OCI-LY7 (cell line): ENCODE measurements around the gene SERPINI1. TPM values are rescaled to one million over a fixed set of nuclear protein-coding genes. Genes with fewer than 3 reads are reported as not detected.

Source experiments
- BruUV-seq: library from RNA; stranded (reverse); fragments of 400-500 nt; replicated peaks from 2 replicates; lab custom pipeline; 2021; lab: Mats Ljungman, UMichigan
- CTCF ChIA-PET: fragments of 300-600 bp; sonication (Branson Sonifier 250); formaldehyde crosslinking; loops from one replicate; lab custom pipeline; 2022; ENCODE audit warnings: antibody characterized with exemption; ENCODE audit not compliant: unreplicated experiment; lab: Charles Lee
- POLR2A ChIA-PET: fragments of 300-600 bp; sonication (Branson Sonifier 250); formaldehyde crosslinking; loops from one replicate; lab custom pipeline; 2022; ENCODE audit warnings: antibody characterized with exemption; lab: Charles Lee
- DNase-seq: peaks from one replicate; pipeline ENCODE4 v3.0.0-alpha.2; 2015; ENCODE audit warnings: low spot score
- H2AFZ ChIP-seq: fragments of 200-600 bp; sonication (generic), shearing (Covaris generic); 2 replicates; pipeline ENCODE4 v1.6.1; 2014; ENCODE audit warnings: mild to moderate bottlenecking, antibody characterized with exemption, low read length, moderate library complexity
- H3K27ac ChIP-seq: fragments of 200-600 bp; sonication (generic); 2 replicates; pipeline ENCODE4 v1.5.1; 2014; ENCODE audit warnings: mixed run types, low read depth, mild to moderate bottlenecking, moderate library complexity, low read length, inconsistent platforms; ENCODE audit not compliant: poor library complexity, severe bottlenecking
- H3K36me3 ChIP-seq: fragments of 200-600 bp; sonication (generic); 2 replicates; pipeline ENCODE4 v1.6.1; 2014; ENCODE audit warnings: mild to moderate bottlenecking, antibody characterized with exemption, low read length, moderate library complexity, mixed read lengths; ENCODE audit not compliant: insufficient read depth
- H3K4me1 ChIP-seq: fragments of 200-600 bp; sonication (generic); 2 replicates; pipeline ENCODE4 v1.5.1; 2014; ENCODE audit warnings: mild to moderate bottlenecking, low read length; ENCODE audit not compliant: insufficient read depth, poor library complexity, severe bottlenecking
- H3K4me2 ChIP-seq: fragments of 200-600 bp; sonication (generic); 2 replicates; pipeline ENCODE4 v1.6.1; 2014; ENCODE audit warnings: mild to moderate bottlenecking, low read length
- H3K4me3 ChIP-seq: fragments of 200-600 bp; sonication (generic); 2 replicates; pipeline ENCODE4 v1.5.1; 2014; ENCODE audit warnings: mild to moderate bottlenecking, low read depth, low read length; ENCODE audit not compliant: poor library complexity, severe bottlenecking
- H3K79me2 ChIP-seq: fragments of 200-600 bp; sonication (generic); 2 replicates; pipeline ENCODE4 v1.6.1; 2016; ENCODE audit warnings: low read depth, mild to moderate bottlenecking, low read length, moderate library complexity, mixed read lengths; ENCODE audit not compliant: insufficient read depth
- H3K9me2 ChIP-seq: fragments of 200-600 bp; sonication (generic); 2 replicates; pipeline ENCODE4 v1.6.1; 2016; ENCODE audit warnings: mild to moderate bottlenecking, low read length, mixed read lengths; ENCODE audit not compliant: insufficient read depth
- H3K9me3 ChIP-seq: fragments of 200-600 bp; sonication (generic); 2 replicates; pipeline ENCODE4 v1.6.1; 2014; ENCODE audit warnings: mild to moderate bottlenecking, mixed run types, low read length, mixed read lengths
- H4K20me1 ChIP-seq: fragments of 200-600 bp; sonication (generic); 2 replicates; pipeline ENCODE4 v1.6.1; 2014; ENCODE audit warnings: mild to moderate bottlenecking, antibody characterized with exemption, low read length, moderate library complexity, mixed read lengths; ENCODE audit not compliant: insufficient read depth
- CTCF ChIP-seq: fragments of 200-600 bp; sonication (generic); conservative IDR thresholded peaks from 2 replicates; pipeline ENCODE4 v1.5.1; 2014; ENCODE audit warnings: mild to moderate bottlenecking, antibody characterized with exemption, low read length, moderate library complexity, mixed read lengths
- EZH2phosphoT487 ChIP-seq: fragments of 200-600 bp; sonication (generic); IDR thresholded peaks from 2 replicates; pipeline ENCODE4 v1.6.1; 2018; ENCODE audit warnings: low read depth, borderline replicate concordance, mild to moderate bottlenecking, mixed run types, antibody characterized with exemption, low read length, moderate library complexity, mixed read lengths
- intact Hi-C: fragments of 100-400 bp; cut with micrococcal nuclease; formaldehyde crosslinking; loops from one replicate; pipeline ENCODE4 v1.10.0; 2022; ENCODE audit not compliant: unreplicated experiment
- total RNA-seq, 2 experiments: library from RNA; depleted of rRNA in 1 of 2; stranded (reverse); fragments of >200 nt in 1 of 2; shearing (Covaris generic) in 1 of 2; gene quantifications; 2 replicates each; pipeline ENCODE4 v1.2.3, GENCODE V29; 2014 to 2022

Gene SERPINI1
- total RNA-seq, 2 experiments from 2014 or later: 9.0 to 12.9 TPM

DNA sequence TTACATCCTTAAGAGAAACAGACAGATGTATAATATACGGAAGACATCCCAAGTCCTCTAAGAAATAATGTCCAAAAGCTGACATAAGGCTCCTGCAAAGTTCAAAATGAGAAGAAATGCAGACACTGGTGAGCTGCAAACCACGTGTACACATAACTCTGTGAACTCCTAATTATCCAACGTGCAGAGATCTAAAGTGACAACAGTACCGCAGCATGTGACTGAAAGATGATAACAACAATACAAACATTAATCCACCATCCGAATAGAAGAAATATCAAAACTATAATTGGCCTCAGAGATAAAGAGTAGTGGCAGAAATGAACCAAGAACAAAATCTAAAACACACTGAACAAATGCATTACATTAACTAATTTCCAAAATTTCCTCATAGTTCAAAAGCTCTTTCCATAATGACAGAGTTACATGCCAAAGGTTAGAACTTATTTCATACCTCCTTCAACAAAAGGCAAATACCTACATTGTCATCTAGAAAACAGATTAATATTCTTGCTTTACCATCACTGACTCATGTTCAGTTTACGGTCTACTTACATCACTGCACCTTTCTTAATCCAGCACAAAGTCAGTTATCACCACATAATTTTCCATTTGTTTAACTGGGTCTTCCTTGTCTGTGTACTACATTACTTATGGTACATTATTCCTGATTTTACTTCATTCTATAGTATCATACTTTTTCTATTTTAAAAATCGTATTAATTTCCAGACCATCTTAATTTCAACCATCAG is 3.0 kb upstream of the SERPINI1 start:
- ChIA-PET POLR2A (interaction anchor here (0.6 to 1.5 kb wide), 4 partner anchors 8 to 136 kb away, joined by 3 to 4 read pairs (median 3); no protein-coding TSS in a partner anchor), CTCF (interaction anchor here (0.9 kb wide), 1 partner anchor 118 kb away, joined by 3 read pairs; no protein-coding TSS in a partner anchor)
- peaks cover 54% of the 10 kb centered on the region for H3K4me1 ChIP-seq
- intact Hi-C loops: loop anchor here (10.0 kb wide), 1 partner anchor 472 kb away; no protein-coding TSS in a partner anchor
- peak overlapping the region; percentile 96 for H3K4me3 ChIP-seq
- H3K79me2 ChIP-seq: peaks cover 87% of the 10 kb centered on the region
- no peaks in the 10 kb centered on the region for H3K9me3 ChIP-seq
- no peak overlapping the region for H2AFZ ChIP-seq
- peaks cover 64% of the 10 kb centered on the region for H4K20me1 ChIP-seq
- H3K9me2 ChIP-seq: no peaks in the 10 kb centered on the region
- TF ChIP-seq CTCF: no peak
- TF ChIP-seq EZH2phosphoT487: no peak
- H3K4me2 ChIP-seq: peak overlapping the region; percentile 95
- no peak overlapping the region for H3K27ac ChIP-seq
- peaks cover 23% of the 10 kb centered on the region for H3K36me3 ChIP-seq
- no peak for DNase-seq
- no TSS peak for BruUV-seq

DNA sequence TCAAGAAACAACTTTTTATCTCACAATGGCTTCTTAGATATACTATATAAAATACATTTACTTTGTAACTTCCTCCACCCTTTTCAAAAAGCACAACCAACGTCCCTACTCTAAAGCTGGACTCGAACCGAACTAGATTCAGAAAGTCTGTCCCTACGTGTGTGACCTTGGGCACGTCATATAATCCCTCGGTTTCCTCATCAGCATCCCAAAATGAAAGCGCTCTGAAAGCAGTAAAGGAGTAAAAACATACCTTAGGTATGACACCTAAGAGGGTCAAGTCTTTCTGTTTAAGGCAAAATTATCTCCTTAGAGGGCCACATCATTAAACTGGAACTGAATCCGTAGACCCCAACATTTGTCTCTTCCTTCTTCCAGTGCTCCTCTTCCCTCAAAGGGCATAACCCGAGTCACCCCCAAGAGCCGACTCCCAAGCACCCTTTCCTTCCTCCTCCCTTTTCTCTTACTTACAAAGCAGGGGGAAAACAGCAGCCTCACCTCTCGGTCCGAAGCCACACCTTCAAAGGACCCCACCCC is 1.5 kb upstream of the SERPINI1 start:
- peak overlapping the region; percentile 93 for H3K27ac ChIP-seq
- POLR2A ChIA-PET: interaction anchor here (0.6 to 4.3 kb wide), 4 partner anchors 16 to 40 kb away, joined by 3 to 40 read pairs (median 16); no protein-coding TSS in a partner anchor
- peak overlapping the region; percentile 26; the same call in 1 of the 2 replicates for H2AFZ ChIP-seq
- H3K4me1 ChIP-seq: peaks cover 55% of the 10 kb centered on the region
- peak; percentile 37 for DNase-seq
- H3K79me2 ChIP-seq: peaks cover 87% of the 10 kb centered on the region
- H3K9me3 ChIP-seq: no peaks in the 10 kb centered on the region
- no peak for TF ChIP-seq EZH2phosphoT487
- no peak for TF ChIP-seq CTCF
- intact Hi-C loops: loop anchor here (1.0 to 10.0 kb wide), 3 partner anchors 149 to 471 kb away; partner anchors contain the start of gene GOLIM4
- peak overlapping the region; percentile 95 for H3K4me2 ChIP-seq
- no peaks in the 10 kb centered on the region for H3K9me2 ChIP-seq
- peaks cover 18% of the 10 kb centered on the region for H3K36me3 ChIP-seq
- CTCF ChIA-PET: no interaction called here
- peak overlapping the region; percentile 96 for H3K4me3 ChIP-seq
- BruUV-seq: TSS peak; percentile 54
- peaks cover 48% of the 10 kb centered on the region for H4K20me1 ChIP-seq
